Fibroblast of peridontal ligament (primary cell): Measurements from ENCODE around the gene ZSCAN21.
A peak's percentile ranks its signal among the peaks of the same experiment; 100 is the strongest.

ENCODE experiments used
- DNase-seq: peaks from one replicate; pipeline ENCODE4 v3.0.0-alpha.2; 2010; ENCODE audit errors: extremely low read depth

ZSCAN21 gene

GRCh38 chr7:100099452-100099851 lies 49.9 kb downstream of the ZSCAN21 start:
- DNase-seq, result no peak

- peak; percentile 96 for DNase-seq
Measured at GRCh38 chr7:100100420-100101015, 50.9 kb downstream of the ZSCAN21 start.

DNA sequence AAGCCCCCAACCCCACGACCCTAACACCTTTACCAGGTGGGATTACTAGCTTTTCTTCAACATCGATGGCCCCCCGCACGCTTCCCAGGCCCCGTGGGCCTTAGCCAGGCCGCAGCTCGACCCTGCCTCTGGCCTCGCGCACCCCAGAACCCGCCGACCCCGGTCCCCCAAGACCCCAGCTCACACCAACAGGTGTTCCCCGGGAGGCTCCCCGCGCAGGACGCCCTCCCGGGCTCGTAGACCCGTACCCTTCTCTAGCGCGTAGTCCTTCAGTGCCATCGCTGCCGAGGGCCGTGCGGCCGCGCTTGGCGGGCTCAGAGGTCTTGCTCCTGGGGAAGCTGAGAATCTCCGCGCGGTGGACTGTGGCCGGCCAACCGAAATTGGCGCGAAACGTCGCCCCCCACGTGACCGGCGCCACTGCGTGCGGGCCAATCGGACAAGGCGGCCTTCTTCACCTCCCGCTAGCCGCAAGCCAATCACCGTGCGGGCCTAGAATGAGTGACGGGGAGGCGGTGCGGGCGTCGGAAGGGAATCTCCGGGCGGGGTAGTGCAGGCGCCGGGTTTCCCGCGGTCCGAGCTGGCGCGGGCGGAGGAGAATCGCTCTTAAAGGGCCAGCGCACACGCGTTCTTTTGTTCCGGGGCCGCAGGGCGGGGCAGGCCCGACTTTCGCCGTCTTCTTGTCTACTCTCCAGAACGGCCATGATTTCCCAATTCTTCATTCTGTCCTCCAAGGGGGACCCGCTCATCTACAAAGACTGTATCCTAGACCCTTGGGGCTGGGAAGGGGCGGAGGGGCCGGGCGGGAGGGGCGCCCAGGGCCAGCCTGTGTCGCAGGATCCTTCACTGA lies 51.7 kb downstream of the ZSCAN21 start, which contains the start of the genes AP4M1 and MCM7:
TSS of gene AP4M1 (plus strand) at position 628 of the 847 bp plus-strand sequence. CDS start at position 700, 72 bp downstream.
TSS of gene MCM7 (minus strand) at position 382 of the 847 bp plus-strand sequence. CDS start at position 279, 103 bp downstream.
- peak; percentile 97 for DNase-seq

DNA sequence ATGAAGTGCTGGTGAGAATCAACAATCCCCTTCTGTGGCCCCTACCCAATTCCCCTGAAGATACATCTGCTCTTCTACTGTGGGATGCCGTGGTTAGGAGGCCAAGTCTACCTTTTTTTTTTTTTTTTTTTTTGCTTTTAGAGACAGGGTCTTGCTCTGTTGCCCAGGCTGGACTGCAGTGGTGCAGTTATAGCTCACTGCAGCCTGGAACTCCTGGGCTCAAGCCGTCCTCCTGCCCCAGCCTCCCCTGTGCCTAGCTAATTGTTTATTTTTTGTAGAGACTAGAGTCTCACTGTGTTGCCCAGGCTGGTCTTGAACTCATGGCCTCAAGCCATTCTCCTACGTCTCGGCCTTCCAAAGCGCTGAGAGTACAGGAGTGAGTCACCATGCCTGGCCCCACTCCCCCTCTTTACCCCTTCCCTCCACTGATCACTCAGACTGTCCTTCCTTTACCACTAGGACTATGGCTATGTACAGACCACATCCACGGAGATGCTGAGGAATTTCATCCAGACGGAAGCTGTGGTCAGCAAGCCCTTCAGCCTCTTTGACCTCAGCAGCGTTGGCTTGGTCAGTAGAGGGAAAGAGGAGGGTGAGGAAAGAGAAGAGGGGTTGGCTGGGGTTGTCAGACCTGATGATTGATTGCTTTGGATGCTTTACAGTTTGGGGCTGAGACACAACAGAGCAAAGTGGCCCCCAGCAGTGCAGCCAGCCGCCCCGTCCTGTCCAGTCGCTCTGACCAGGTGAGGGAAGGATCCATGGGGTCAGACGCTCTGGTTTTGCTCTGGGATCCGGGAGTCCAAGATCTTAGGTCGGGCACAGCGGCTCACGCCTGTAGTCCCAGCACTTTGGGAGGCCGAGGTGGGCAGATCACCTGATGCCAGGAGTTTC lies 53.6 kb downstream of the ZSCAN21 start:
- DNase-seq, result peak; percentile 29

DNA sequence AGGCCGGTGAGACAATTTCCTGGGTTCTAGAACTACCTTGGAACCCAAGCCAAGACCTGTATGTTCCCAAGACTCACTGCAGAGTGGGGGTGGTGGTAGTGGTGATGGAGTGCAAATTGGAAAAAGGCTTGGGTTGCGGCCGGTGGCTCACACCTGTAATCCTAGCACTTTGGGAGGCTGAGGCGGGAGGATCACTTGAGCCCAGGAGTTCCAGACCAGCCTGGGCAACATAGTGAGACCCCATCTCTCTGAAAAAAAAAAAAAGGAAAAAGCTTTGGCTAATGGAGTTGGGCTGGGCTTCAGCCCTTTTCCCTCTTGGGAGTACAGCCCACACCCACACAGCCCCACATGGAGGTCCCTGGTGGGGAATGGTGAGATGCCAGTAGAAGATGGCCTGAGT lies 56.0 kb downstream of the ZSCAN21 start:
- DNase-seq, result no peak

GRCh38 chr7:100106633-100107032 lies 57.1 kb downstream of the ZSCAN21 start:
- no peak for DNase-seq

GRCh38 chr7:100107125-100107737 lies 57.7 kb downstream of the ZSCAN21 start:
- no peak for DNase-seq

DNA sequence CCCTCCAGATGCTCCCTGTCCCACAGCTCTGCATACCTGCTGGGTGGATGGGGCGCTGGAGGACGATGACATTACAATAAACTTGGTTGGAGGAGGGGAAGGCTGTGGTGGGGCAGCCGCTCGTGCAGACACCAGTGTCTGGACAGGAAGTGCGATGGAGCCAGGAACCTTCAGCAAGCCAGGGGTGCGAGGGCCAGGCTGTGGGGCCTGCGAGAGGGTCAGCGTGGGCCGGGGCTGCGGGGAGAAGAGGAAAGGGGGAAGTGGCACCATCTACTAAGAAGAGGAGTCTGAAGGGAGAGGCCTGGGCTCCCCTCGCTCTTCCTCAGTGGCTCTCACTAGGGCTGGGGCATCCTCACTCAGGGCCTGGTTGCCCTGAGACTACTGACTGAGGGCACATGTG lies 58.3 kb downstream of the ZSCAN21 start:
- DNase-seq, result no peak

DNA sequence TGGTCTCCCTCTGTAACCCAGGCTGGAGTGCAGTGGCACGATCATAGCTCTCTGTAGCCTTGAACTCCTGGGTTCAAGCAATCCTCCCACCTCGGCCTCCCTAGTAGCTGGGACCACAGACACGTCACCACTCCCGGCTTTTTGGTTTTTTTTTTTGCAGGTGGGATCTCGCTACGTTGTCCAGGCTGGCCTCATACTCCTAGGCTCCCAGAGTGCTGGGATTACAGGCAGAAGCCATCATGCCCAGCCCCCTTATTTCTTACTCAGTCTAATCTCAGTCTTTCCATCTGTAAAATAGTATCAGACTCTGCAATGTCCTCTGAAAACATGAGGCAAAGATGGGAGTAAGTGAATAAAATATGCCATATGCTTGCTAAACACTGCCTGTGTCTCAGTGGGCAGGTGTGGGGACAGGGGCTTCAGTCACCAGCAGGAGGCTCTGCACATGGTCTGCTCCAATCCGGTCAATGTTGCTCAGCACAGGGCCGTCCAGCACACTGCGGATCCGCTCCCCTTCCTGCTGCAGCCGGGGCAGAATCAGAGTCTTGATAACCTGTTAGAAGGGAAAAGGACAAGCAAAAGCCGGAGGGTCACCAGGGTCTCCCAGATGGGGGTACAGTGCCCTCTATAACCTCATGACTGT lies 60.1 kb downstream of the ZSCAN21 start:
- DNase-seq, result no peak

DNA sequence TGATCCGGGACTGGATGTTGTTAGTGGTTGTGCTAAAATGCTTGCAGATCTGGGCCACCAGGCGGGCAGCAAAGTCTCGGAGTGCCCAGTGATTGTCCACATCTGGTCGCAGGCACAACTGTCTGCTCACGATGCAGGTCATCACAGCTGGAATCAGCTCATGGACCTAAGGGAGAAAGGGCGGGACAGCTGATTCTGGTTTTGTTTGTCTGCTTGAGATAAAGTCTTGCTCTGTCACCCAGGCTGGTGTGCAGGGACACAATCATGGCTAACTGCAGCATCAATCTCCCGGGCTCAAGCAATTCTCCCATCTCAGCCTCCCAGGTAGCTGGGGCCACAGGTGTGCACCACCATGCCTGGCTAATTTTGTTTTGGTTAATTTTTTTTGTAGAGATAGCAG lies 61.6 kb downstream of the ZSCAN21 start:
- DNase-seq, result no peak

DNA sequence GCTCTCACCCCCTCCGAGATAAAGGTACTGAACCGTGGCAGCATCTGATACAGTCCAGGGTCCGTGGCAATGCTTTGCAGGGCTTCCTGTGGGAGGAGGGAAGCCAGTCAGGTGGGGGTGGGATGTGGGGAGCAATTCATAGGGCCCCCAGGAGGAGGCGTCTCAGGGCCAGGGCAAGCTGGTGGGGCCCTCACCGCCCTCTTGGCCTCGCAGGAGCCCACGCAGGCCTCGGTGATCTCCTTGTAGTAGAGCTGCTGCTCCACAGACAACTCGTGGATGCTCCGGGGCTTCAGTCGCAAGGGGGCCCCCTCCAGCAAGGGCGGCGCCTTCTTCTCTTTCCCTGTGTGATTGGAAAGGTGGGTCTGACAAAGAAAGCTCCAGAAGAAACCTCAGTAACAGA lies 62.3 kb downstream of the ZSCAN21 start:
- DNase-seq, result no peak
